H9 (cell line): ENCODE data around the gene PWWP2B. TPM values are rescaled to one million over a fixed set of nuclear protein-coding genes. Genes with fewer than 3 reads are reported as not detected.

ENCODE experiments used
- DNase-seq: peaks from one replicate; pipeline ENCODE4 v3.0.0-alpha.2; 2017
- H2AFZ ChIP-seq: one replicate; pipeline ENCODE4 v1.6.1; 2013; ENCODE audit warnings: mild to moderate bottlenecking, low read length, control low read depth, moderate library complexity
- H2AK5ac ChIP-seq: 2 replicates; pipeline ENCODE4 v1.6.1; 2013; ENCODE audit warnings: low read length, control low read depth, mixed read lengths; ENCODE audit not compliant: insufficient read length
- H2BK120ac ChIP-seq: one replicate; pipeline ENCODE4 v1.6.1; 2013; ENCODE audit warnings: low read depth, mild to moderate bottlenecking, low read length, control low read depth, inconsistent platforms; ENCODE audit not compliant: poor library complexity, severe bottlenecking
- H2BK12ac ChIP-seq: 2 replicates; pipeline ENCODE4 v1.6.1; 2013; ENCODE audit warnings: low read length, control low read depth, mixed read lengths, low read depth; ENCODE audit not compliant: insufficient read length
- H2BK15ac ChIP-seq: 2 replicates; pipeline ENCODE4 v1.6.1; 2013; ENCODE audit warnings: low read depth, low read length, control low read depth
- H2BK20ac ChIP-seq: one replicate; pipeline ENCODE4 v1.6.1; 2013; ENCODE audit warnings: low read depth, mild to moderate bottlenecking, low read length, control low read depth, inconsistent platforms; ENCODE audit not compliant: poor library complexity, severe bottlenecking
- H2BK5ac ChIP-seq: 2 replicates; pipeline ENCODE4 v1.6.1; 2013; ENCODE audit warnings: low read length, control low read depth, mixed read lengths; ENCODE audit not compliant: insufficient read length
- H3K14ac ChIP-seq: 2 replicates; pipeline ENCODE4 v1.6.1; 2013; ENCODE audit warnings: low read length, control low read depth; ENCODE audit not compliant: insufficient read depth
- H3K18ac ChIP-seq: 2 replicates; pipeline ENCODE4 v1.6.1; 2013; ENCODE audit warnings: low read depth, mild to moderate bottlenecking, mixed read lengths, low read length, control low read depth; ENCODE audit not compliant: insufficient read length
- H3K23ac ChIP-seq: 2 replicates; pipeline ENCODE4 v1.6.1; 2013; ENCODE audit warnings: low read length, control low read depth, mixed read lengths, low read depth; ENCODE audit not compliant: insufficient read length
- H3K23me2 ChIP-seq: 2 replicates; pipeline ENCODE4 v1.6.1; 2013; ENCODE audit warnings: low read depth, mild to moderate bottlenecking, mixed read lengths, low read length, control low read depth; ENCODE audit not compliant: insufficient read length, poor library complexity, severe bottlenecking
- H3K27ac ChIP-seq: 2 replicates; pipeline ENCODE4 v1.5.1; 2013; ENCODE audit warnings: low read length, control low read depth, mixed read lengths, low read depth; ENCODE audit not compliant: insufficient read length
- H3K27me3 ChIP-seq: 2 replicates; pipeline ENCODE4 v1.6.1; 2013; ENCODE audit warnings: low read length, control low read depth, inconsistent platforms; ENCODE audit not compliant: insufficient read depth
- H3K4ac ChIP-seq: 2 replicates; pipeline ENCODE4 v1.6.1; 2013; ENCODE audit warnings: low read depth, mild to moderate bottlenecking, control low read depth, inconsistent platforms, low read length, moderate library complexity
- H3K4me1 ChIP-seq: 2 replicates; pipeline ENCODE4 v1.6.1; 2013; ENCODE audit warnings: low read length, control low read depth, inconsistent platforms; ENCODE audit not compliant: insufficient read depth
- H3K4me2 ChIP-seq: 2 replicates; pipeline ENCODE4 v1.6.1; 2013; ENCODE audit warnings: low read length, control low read depth, mixed read lengths; ENCODE audit not compliant: insufficient read length, insufficient read depth
- H3K56ac ChIP-seq: 2 replicates; pipeline ENCODE4 v1.6.1; 2013; ENCODE audit warnings: low read depth, mild to moderate bottlenecking, mixed read lengths, low read length, control low read depth; ENCODE audit not compliant: insufficient read length
- H3K79me1 ChIP-seq: 2 replicates; pipeline ENCODE4 v1.6.1; 2013; ENCODE audit warnings: low read depth, mild to moderate bottlenecking, moderate library complexity, low read length, control low read depth, inconsistent platforms; ENCODE audit not compliant: insufficient read depth, poor library complexity, severe bottlenecking
- H3K79me2 ChIP-seq: 2 replicates; pipeline ENCODE4 v1.6.1; 2013; ENCODE audit warnings: low read length, control low read depth, inconsistent platforms; ENCODE audit not compliant: insufficient read depth
- H3K9ac ChIP-seq: 2 replicates; pipeline ENCODE4 v1.6.1; 2013; ENCODE audit warnings: low read length, control low read depth, mixed read lengths; ENCODE audit not compliant: insufficient read length; ENCODE audit errors: extremely low read depth
- H3K9me3 ChIP-seq: one replicate; pipeline ENCODE4 v1.6.1; 2013; ENCODE audit warnings: low read depth, low read length, inconsistent platforms; ENCODE audit not compliant: control insufficient read depth
- H3T11ph ChIP-seq: one replicate; pipeline ENCODE4 v1.6.1; 2013; ENCODE audit warnings: mild to moderate bottlenecking, low read length, control low read depth, inconsistent platforms
- H4K20me1 ChIP-seq: one replicate; pipeline ENCODE4 v1.6.1; 2013; ENCODE audit not compliant: control insufficient read depth, insufficient read length, insufficient read depth
- H4K5ac ChIP-seq: 2 replicates; pipeline ENCODE4 v1.6.1; 2013; ENCODE audit warnings: low read depth, mild to moderate bottlenecking, mixed read lengths, low read length, control low read depth; ENCODE audit not compliant: insufficient read length
- H4K8ac ChIP-seq: replicated peaks from 2 replicates; pipeline ENCODE4 v1.6.1; 2013; ENCODE audit warnings: low read length, control low read depth, mixed read lengths, low read depth; ENCODE audit not compliant: insufficient read length
- H4K91ac ChIP-seq: 2 replicates; pipeline ENCODE4 v1.6.1; 2013; ENCODE audit warnings: low read depth, mild to moderate bottlenecking, moderate library complexity, mixed read lengths, low read length, control low read depth; ENCODE audit not compliant: insufficient read length
- H3K27ac Mint-ChIP-seq, 3 experiments: 2 replicates in 2 of 3; 3 replicates in 1 of 3; pipeline ENCODE4 v1.8.0; 2020 to 2021; ENCODE audit warnings: mixed read lengths in 3 of 3, mild to moderate bottlenecking in 1 of 3, moderate library complexity in 1 of 3
- H3K27me3 Mint-ChIP-seq: 2 replicates; pipeline ENCODE4 v1.8.0; 2021; ENCODE audit warnings: low read depth, mild to moderate bottlenecking, moderate library complexity, mixed read lengths
- H3K36me3 Mint-ChIP-seq, 3 experiments: 2 replicates in 2 of 3; 3 replicates in 1 of 3; pipeline ENCODE4 v1.8.0; 2020 to 2021; ENCODE audit warnings: low read depth in 3 of 3, mixed read lengths in 3 of 3; ENCODE audit not compliant: insufficient read depth in 1 of 3
- H3K4me1 Mint-ChIP-seq, 2 experiments: 2 replicates each; pipeline ENCODE4 v1.8.0; 2020; ENCODE audit warnings: mixed read lengths in 2 of 2
- H3K4me3 Mint-ChIP-seq, 2 experiments: 2 replicates in 1 of 2; 3 replicates in 1 of 2; pipeline ENCODE4 v1.8.0; 2020 to 2021; ENCODE audit warnings: mild to moderate bottlenecking in 2 of 2, mixed read lengths in 2 of 2, moderate library complexity in 1 of 2
- H3K9me3 Mint-ChIP-seq, 2 experiments: 2 replicates in 1 of 2; 3 replicates in 1 of 2; pipeline ENCODE4 v1.8.0; 2020; ENCODE audit warnings: mild to moderate bottlenecking in 2 of 2, mixed read lengths in 2 of 2, moderate library complexity in 1 of 2
- CTCF ChIP-seq: fragments of 200-600 bp; sonication (generic); conservative IDR thresholded peaks from 3 replicates; pipeline ENCODE4 v1.8.0; 2021; ENCODE audit warnings: antibody characterized with exemption, mild to moderate bottlenecking
- WGBS: extraction: QIAGEN DNeasy Blood & Tissue Kit; methylation state at CpG from one replicate; pipeline ENCODE4 v1.1.7; 2013; ENCODE audit warnings: missing lambda C conversion rate, low lambda C conversion rate, mixed read lengths; ENCODE audit not compliant: insufficient read length; ENCODE audit errors: extremely low coverage; 5-methylcytosine and 5-hydroxymethylcytosine counted together
- total RNA-seq: library from RNA; stranded (reverse); gene quantifications from 2 replicates; pipeline ENCODE4 v1.2.1, GENCODE V29; 2021

Gene PWWP2B
- total RNA-seq, 1 experiment from 2014 or later = 10.0 TPM

- H3K4ac ChIP-seq = no peak overlapping the region
- no peak overlapping the region for H2BK20ac ChIP-seq
- no peak overlapping the region for H4K91ac ChIP-seq
- H4K20me1 ChIP-seq = no peaks in the 10 kb centered on the region
- WGBS = no CpG with 5 or more reads among the region's 30 CpGs
- Mint-ChIP-seq H3K9me3 (no peaks in the 10 kb centered on the region), H3K4me3 (no peak overlapping the region), H3K36me3 (no peaks in the 10 kb centered on the region), H3K27me3 (peaks cover 18% of the 10 kb centered on the region), H3K27ac (peak overlapping the region in 1 of 3 experiments; percentile 35; a peak in 1 of 7 replicates), H3K4me1 (peaks cover 5 to 18% of the 10 kb centered on the region in 2 experiments)
- no peak overlapping the region for H3K23ac ChIP-seq
- H3K79me1 ChIP-seq = no peaks in the 10 kb centered on the region
- no peak overlapping the region for H3K56ac ChIP-seq
- H2BK5ac ChIP-seq = no peak overlapping the region
- no peak overlapping the region for H3K4me2 ChIP-seq
- no peak overlapping the region for H2BK12ac ChIP-seq
- TF ChIP-seq CTCF = no peak
- H2AFZ ChIP-seq = no peak overlapping the region
- H4K8ac ChIP-seq = no peak overlapping the region
- no peaks in the 10 kb centered on the region for H3K9me3 ChIP-seq
- H3K27me3 ChIP-seq = no peaks in the 10 kb centered on the region
- no peak overlapping the region for H3K18ac ChIP-seq
- H2AK5ac ChIP-seq = no peak overlapping the region
- no peak overlapping the region for H3K27ac ChIP-seq
- H2BK15ac ChIP-seq = no peak overlapping the region
- H3K9ac ChIP-seq = no peak overlapping the region
- peaks cover 2% of the 10 kb centered on the region for H3K23me2 ChIP-seq
- H3K14ac ChIP-seq = no peak overlapping the region
- H4K5ac ChIP-seq = no peak overlapping the region
- no peak for DNase-seq
- no peaks in the 10 kb centered on the region for H3K79me2 ChIP-seq
- no peak overlapping the region for H2BK120ac ChIP-seq
- no peak overlapping the region for H3T11ph ChIP-seq
- no peaks in the 10 kb centered on the region for H3K4me1 ChIP-seq
Measured at GRCh38 chr10:132454296-132455198, 57.5 kb downstream of the PWWP2B start.
